Endothelial cell of umbilical vein (primary cell): ENCODE data around the gene NDUFA13. TPM values are rescaled to one million over a fixed set of nuclear protein-coding genes. Genes with fewer than 3 reads are reported as not detected.

Experiments
- BruUV-seq: library from RNA; stranded (reverse); fragments of 400-500 nt; replicated peaks from 2 replicates; lab custom pipeline; 2021; lab: Mats Ljungman, UMichigan
- CTCF ChIA-PET: fragments of 300-600, 350-600 bp; sonication (Branson Sonifier 250); formaldehyde crosslinking; loops from one replicate; lab custom pipeline; 2021; ENCODE audit warnings: antibody characterized with exemption, inconsistent platforms; lab: Charles Lee
- POLR2A ChIA-PET: fragments of 300-600, 350-600 bp; sonication (Branson Sonifier 250); formaldehyde crosslinking; loops from one replicate; lab custom pipeline; 2021; ENCODE audit warnings: antibody characterized with exemption, inconsistent platforms; lab: Charles Lee
- DNase-seq: peaks from one replicate; pipeline ENCODE4 v3.0.0-alpha.2; 2011; ENCODE audit warnings: low read depth, low spot score
- FAIRE-seq: peaks from 2 replicates; lab custom pipeline; 2011; peaks lifted over from hg19 to GRCh38; lab: Jason Lieb, UNC
- H2AFZ ChIP-seq: 2 replicates; pipeline ENCODE4 v1.6.0; 2012; ENCODE audit warnings: low read depth, low read length, control low read depth, inconsistent platforms
- H3K27ac ChIP-seq: 2 replicates; pipeline ENCODE4 v1.5.1; 2011; ENCODE audit warnings: low read depth, mild to moderate bottlenecking, control low read depth, low read length, moderate library complexity; ENCODE audit not compliant: insufficient read depth
- H3K27me3 ChIP-seq, 2 experiments: 2 replicates each; pipeline versions ENCODE4 v1.6.0 to v1.6.1; 2011; ENCODE audit warnings: low read length in 2 of 2, mixed read lengths in 1 of 2; ENCODE audit not compliant: control insufficient read depth in 2 of 2, insufficient read depth in 2 of 2
- H3K36me3 ChIP-seq, 2 experiments: 2 replicates in 1 of 2; 3 replicates in 1 of 2; pipeline ENCODE4 v1.5.1; 2011; ENCODE audit warnings: low read length in 2 of 2, mild to moderate bottlenecking in 1 of 2, moderate library complexity in 1 of 2; ENCODE audit not compliant: control insufficient read depth in 2 of 2, insufficient read depth in 2 of 2; ENCODE audit errors: extremely low read depth in 1 of 2
- H3K4me1 ChIP-seq: 3 replicates; pipeline ENCODE4 v1.5.1; 2011; ENCODE audit warnings: mild to moderate bottlenecking, low read length; ENCODE audit not compliant: control insufficient read depth, insufficient read depth; ENCODE audit errors: extremely low read depth
- H3K4me2 ChIP-seq: 2 replicates; pipeline ENCODE4 v1.6.1; 2011; ENCODE audit warnings: low read length, control low read depth, mixed read lengths; ENCODE audit not compliant: insufficient read depth
- H3K4me3 ChIP-seq, 3 experiments: fragments of 200-600 bp in 1 of 3; sonication (generic), shearing (Covaris generic) in 1 of 3; replicated peaks in 1 of 3; 2 replicates each; pipeline ENCODE4 v1.5.1; 2011 to 2016; ENCODE audit warnings: control low read depth in 3 of 3, low read length in 3 of 3, mild to moderate bottlenecking in 2 of 3, inconsistent platforms in 1 of 3, low read depth in 1 of 3, moderate library complexity in 1 of 3; ENCODE audit not compliant: insufficient read depth in 1 of 3
- H3K79me2 ChIP-seq: 2 replicates; pipeline ENCODE4 v1.6.0; 2012; ENCODE audit warnings: low read length, inconsistent platforms; ENCODE audit not compliant: control insufficient read depth, insufficient read depth
- H3K9ac ChIP-seq: replicated peaks from 2 replicates; pipeline ENCODE3; 2011; ENCODE audit warnings: low read length, control low read depth; ENCODE audit not compliant: insufficient read depth; ENCODE audit errors: extremely low read depth
- H3K9me1 ChIP-seq: replicated peaks from 3 replicates; pipeline ENCODE4 v1.6.0; 2011; ENCODE audit warnings: mild to moderate bottlenecking, low read length; ENCODE audit not compliant: control insufficient read depth, insufficient read depth; ENCODE audit errors: extremely low read depth
- H3K9me3 ChIP-seq: replicated peaks from 2 replicates; pipeline ENCODE4 v1.5.1; 2012; ENCODE audit warnings: low read length, inconsistent platforms; ENCODE audit not compliant: control insufficient read depth, insufficient read depth
- H4K20me1 ChIP-seq: replicated peaks from 2 replicates; pipeline ENCODE3; 2011; ENCODE audit warnings: mild to moderate bottlenecking, low read length; ENCODE audit not compliant: control insufficient read depth, insufficient read depth; ENCODE audit errors: extremely low read depth
- EZH2 ChIP-seq: IDR thresholded peaks from 2 replicates; pipeline ENCODE4 v1.6.1; 2012; ENCODE audit warnings: borderline replicate concordance, low read depth, mild to moderate bottlenecking, moderate library complexity, low read length, inconsistent platforms; ENCODE audit not compliant: severe bottlenecking
- FOS ChIP-seq: IDR thresholded peaks from 2 replicates; pipeline ENCODE4 v1.6.1; 2011; ENCODE audit warnings: mild to moderate bottlenecking, low read length, moderate library complexity, borderline replicate concordance; ENCODE audit not compliant: insufficient read depth
- GATA2 ChIP-seq: IDR thresholded peaks from 2 replicates; pipeline ENCODE4 v1.7.0; 2011; ENCODE audit warnings: low read depth, mild to moderate bottlenecking, moderate library complexity, mixed read lengths, low read length; ENCODE audit not compliant: insufficient read length, insufficient read depth
- JUN ChIP-seq: IDR thresholded peaks from 2 replicates; pipeline ENCODE4 v1.6.1; 2011; ENCODE audit warnings: borderline replicate concordance, low read depth; ENCODE audit not compliant: insufficient read length, insufficient read depth
- MYC ChIP-seq: IDR thresholded peaks from one replicate; pipeline ENCODE4 v1.6.1; 2011; ENCODE audit warnings: mild to moderate bottlenecking, low read depth, low read length
- POLR2A ChIP-seq: IDR thresholded peaks from 2 replicates; pipeline ENCODE4 v1.6.1; 2012; ENCODE audit warnings: low read depth, mild to moderate bottlenecking, control low read depth, low read length
- POLR2AphosphoS5 ChIP-seq: IDR thresholded peaks from 2 replicates; pipeline ENCODE4 v1.6.1; 2012; ENCODE audit warnings: low read depth, mild to moderate bottlenecking, control low read depth, low read length, moderate library complexity; ENCODE audit not compliant: insufficient read depth
- dilution Hi-C: fragments of 300-500 bp; cut with MboI; formaldehyde crosslinking; loops from one replicate; pipeline ENCODE4 v1.15.0; 2019; ENCODE audit warnings: low sequenced_read_pairs; ENCODE audit not compliant: extremely low pct_ligation_motif_present
- intact Hi-C: fragments of 100-400 bp; cut with micrococcal nuclease; formaldehyde crosslinking; loops from one replicate; pipeline ENCODE4 v1.10.0; 2022
- polyA plus RNA-seq, 4 experiments: library from polyadenylated mRNA; depleted of rRNA in 3 of 4; stranded (reverse) in 3 of 4; unstranded in 1 of 4; fragments of >200 nt; gene quantifications; 2 replicates each; pipeline versions ENCODE4 v1.2.1 to v1.2.3, GENCODE V29; 2011 to 2012; ENCODE audit warnings: missing spikeins in 1 of 4
- total RNA-seq: library from RNA; stranded (reverse); gene quantifications from 2 replicates; pipeline ENCODE4 v1.2.3, GENCODE V29; 2021
- TF ChIP-seq, protein P1 (sequence below): IDR thresholded peaks from 2 replicates; pipeline ENCODE4 v1.6.1; 2011; ENCODE audit not compliant: insufficient read depth, insufficient read length
- TF ChIP-seq, protein P2 (sequence below), 2 donors: IDR thresholded peaks; 1 replicate in 1 of 2; 2 replicates in 1 of 2; pipeline ENCODE4 v1.5.1; 2011; ENCODE audit warnings: low read length in 2 of 2, mild to moderate bottlenecking in 2 of 2, moderate library complexity in 2 of 2, control low read depth in 1 of 2, inconsistent platforms in 1 of 2, low read depth in 1 of 2; ENCODE audit not compliant: insufficient read depth in 1 of 2; ENCODE audit errors: extremely low read depth in 1 of 2

Gene NDUFA13
- total and polyA plus RNA-seq, 2 donors (not counting 3 experiments of a cell fraction or from before 2014, with no cell fraction given) = 246 to 799 TPM

DNA sequence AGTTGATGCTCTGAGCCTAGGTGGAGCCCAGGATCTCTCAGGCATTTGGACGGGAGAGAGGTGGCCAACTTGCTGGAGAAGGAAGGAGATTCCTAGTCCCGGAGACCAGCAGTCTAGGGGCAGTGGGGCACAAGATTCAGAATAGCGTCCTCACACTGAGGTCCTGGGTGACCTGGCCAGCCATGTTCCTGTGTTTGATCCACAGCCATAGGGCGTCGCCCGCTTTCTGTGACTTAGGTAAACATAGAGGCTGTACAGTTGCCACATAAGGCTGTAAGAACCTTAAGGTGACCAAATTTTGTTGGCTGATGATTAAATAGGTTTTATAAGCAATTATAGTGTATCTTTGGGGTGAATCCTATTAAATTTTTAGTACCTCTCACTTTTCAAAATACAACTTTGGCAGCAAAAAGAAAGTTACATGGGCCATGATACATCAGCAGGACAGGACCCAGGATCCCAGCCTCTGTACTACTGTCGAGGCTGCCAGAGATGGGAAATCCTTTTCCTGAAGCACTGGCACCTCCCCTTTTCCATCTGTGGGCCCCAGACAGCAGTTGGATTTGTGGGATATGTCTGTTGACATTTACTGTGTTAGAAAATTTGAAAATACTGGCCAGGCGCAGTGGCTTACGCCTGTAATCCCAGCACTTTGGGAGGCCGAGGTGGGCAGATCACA is 38.2 kb upstream of the NDUFA13 start:
- TF ChIP-seq, protein P1, sequence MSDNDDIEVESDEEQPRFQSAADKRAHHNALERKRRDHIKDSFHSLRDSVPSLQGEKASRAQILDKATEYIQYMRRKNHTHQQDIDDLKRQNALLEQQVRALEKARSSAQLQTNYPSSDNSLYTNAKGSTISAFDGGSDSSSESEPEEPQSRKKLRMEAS = no peak
- no peak for TF ChIP-seq GATA2
- TF ChIP-seq POLR2AphosphoS5 = no peak
- TF ChIP-seq POLR2A = no peak
- no peak for TF ChIP-seq MYC
- TF ChIP-seq, protein P2, sequence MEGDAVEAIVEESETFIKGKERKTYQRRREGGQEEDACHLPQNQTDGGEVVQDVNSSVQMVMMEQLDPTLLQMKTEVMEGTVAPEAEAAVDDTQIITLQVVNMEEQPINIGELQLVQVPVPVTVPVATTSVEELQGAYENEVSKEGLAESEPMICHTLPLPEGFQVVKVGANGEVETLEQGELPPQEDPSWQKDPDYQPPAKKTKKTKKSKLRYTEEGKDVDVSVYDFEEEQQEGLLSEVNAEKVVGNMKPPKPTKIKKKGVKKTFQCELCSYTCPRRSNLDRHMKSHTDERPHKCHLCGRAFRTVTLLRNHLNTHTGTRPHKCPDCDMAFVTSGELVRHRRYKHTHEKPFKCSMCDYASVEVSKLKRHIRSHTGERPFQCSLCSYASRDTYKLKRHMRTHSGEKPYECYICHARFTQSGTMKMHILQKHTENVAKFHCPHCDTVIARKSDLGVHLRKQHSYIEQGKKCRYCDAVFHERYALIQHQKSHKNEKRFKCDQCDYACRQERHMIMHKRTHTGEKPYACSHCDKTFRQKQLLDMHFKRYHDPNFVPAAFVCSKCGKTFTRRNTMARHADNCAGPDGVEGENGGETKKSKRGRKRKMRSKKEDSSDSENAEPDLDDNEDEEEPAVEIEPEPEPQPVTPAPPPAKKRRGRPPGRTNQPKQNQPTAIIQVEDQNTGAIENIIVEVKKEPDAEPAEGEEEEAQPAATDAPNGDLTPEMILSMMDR (IDR thresholded peaks at IDR 0.05; ENCODE audit: extremely low read depth in 1 of 2, insufficient read depth in 1 of 2, low read depth in 1 of 2, low read length in 2 of 2) = no peak
- no peak for TF ChIP-seq JUN
- no peak for TF ChIP-seq EZH2
- no peak for TF ChIP-seq FOS
- Histone ChIP-seq H2AFZ (no peak overlapping the region), H3K27ac (no peak overlapping the region), H3K79me2 (peaks cover 91% of the 10 kb centered on the region), H3K27me3 (no peaks in the 10 kb centered on the region), H3K9me1 (no peaks in the 10 kb centered on the region), H3K36me3 (peaks cover 0 to 12% of the 10 kb centered on the region in 2 experiments), H4K20me1 (no peaks in the 10 kb centered on the region), H3K4me3 (no peak overlapping the region), H3K9me3 (no peaks in the 10 kb centered on the region), H3K4me2 (no peak overlapping the region), H3K4me1 (no peaks in the 10 kb centered on the region), H3K9ac (no peak overlapping the region)
- ChIA-PET POLR2A (interaction anchor here (0.7 kb wide), 1 partner anchor 32 kb away, joined by 4 read pairs; no protein-coding TSS in a partner anchor), CTCF (interaction anchor here (1.1 to 1.3 kb wide), 2 partner anchors 11 to 34 kb away, joined by 3 to 4 read pairs; no protein-coding TSS in a partner anchor)
- DNase-seq = no peak
- intact Hi-C loops = no loop called here
- BruUV-seq = no TSS peak
- FAIRE-seq = no peak
- dilution Hi-C loops = no loop called here
